DND-41 (cell line): ENCODE data around the gene MAP3K15.
"Not testable (repeated sequence)": the region's sequence is repeated elsewhere in the genome, so short reads cannot be mapped to it uniquely, and the experiment has no call there.

Experiments
- ATAC-seq: fragments of 200-7000 bp; cut with Tn5 transposase; 3 replicates; pipeline ENCODE4 v1.9.1; 2021; ENCODE audit warnings: low read depth; ENCODE audit not compliant: insufficient read depth
- DNase-seq: peaks from one replicate; pipeline ENCODE4 v3.0.0-alpha.2; 2020
- H2AFZ ChIP-seq: 2 replicates; pipeline ENCODE4 v1.6.0; 2012; ENCODE audit warnings: low read depth, low read length
- H3K27ac ChIP-seq: 2 replicates; pipeline ENCODE4 v1.5.1; 2012; ENCODE audit warnings: low read length, inconsistent platforms
- H3K27me3 ChIP-seq: fragments of 200-600 bp; sonication (generic); 2 replicates; pipeline ENCODE4 v1.6.0; 2012; ENCODE audit warnings: low read length, mild to moderate bottlenecking, inconsistent platforms; ENCODE audit not compliant: insufficient read depth, poor library complexity
- H3K36me3 ChIP-seq: 2 replicates; pipeline ENCODE4 v1.5.1; 2012; ENCODE audit warnings: low read length, inconsistent platforms; ENCODE audit not compliant: insufficient read depth
- H3K4me1 ChIP-seq: 2 replicates; pipeline ENCODE4 v1.5.1; 2012; ENCODE audit warnings: mild to moderate bottlenecking, low read length; ENCODE audit not compliant: insufficient read depth
- H3K4me2 ChIP-seq: 2 replicates; pipeline ENCODE4 v1.6.0; 2012; ENCODE audit warnings: mild to moderate bottlenecking, moderate library complexity, low read length, inconsistent platforms; ENCODE audit not compliant: insufficient read depth
- H3K4me3 ChIP-seq, 2 experiments: fragments of 200-600 bp in 1 of 2; shearing (Covaris generic) in 1 of 2; 2 replicates each; pipeline ENCODE4 v1.5.1; 2012 to 2016; ENCODE audit warnings: inconsistent platforms in 2 of 2, low read length in 2 of 2, mild to moderate bottlenecking in 2 of 2, low read depth in 1 of 2, moderate library complexity in 1 of 2
- H3K79me2 ChIP-seq: 2 replicates; pipeline ENCODE4 v1.6.0; 2012; ENCODE audit warnings: low read length, inconsistent platforms; ENCODE audit not compliant: insufficient read depth
- H3K9ac ChIP-seq: 2 replicates; pipeline ENCODE4 v1.6.0; 2012; ENCODE audit warnings: low read depth, mild to moderate bottlenecking, inconsistent platforms, low read length, moderate library complexity
- H3K9me3 ChIP-seq: 2 replicates; pipeline ENCODE4 v1.5.1; 2012; ENCODE audit warnings: low read length, moderate library complexity, mild to moderate bottlenecking, inconsistent platforms; ENCODE audit not compliant: insufficient read depth, severe bottlenecking
- H4K20me1 ChIP-seq: 2 replicates; pipeline ENCODE4 v1.6.0; 2012; ENCODE audit warnings: low read length; ENCODE audit not compliant: insufficient read depth
- CTCF ChIP-seq: IDR thresholded peaks from 2 replicates; pipeline ENCODE4 v1.5.1; 2012; ENCODE audit warnings: borderline replicate concordance, low read length, moderate library complexity, mild to moderate bottlenecking; ENCODE audit not compliant: poor library complexity, severe bottlenecking; ENCODE audit errors: extremely low read depth
- EZH2 ChIP-seq: IDR thresholded peaks from 3 replicates; pipeline ENCODE4 v1.6.1; 2012; ENCODE audit warnings: borderline replicate concordance, low read depth, mild to moderate bottlenecking, moderate library complexity, low read length, inconsistent platforms; ENCODE audit not compliant: severe bottlenecking

The MAP3K15 gene

GRCh38 chrX:19446397-19446796, 68.9 kb downstream of the MAP3K15 start:
- TF ChIP-seq CTCF (no peak), EZH2 (no peak)

GRCh38 chrX:19445772-19446171, 69.5 kb downstream of the MAP3K15 start:
- DNase-seq, H3K4me2 ChIP-seq, H4K20me1 ChIP-seq, H3K79me2 ChIP-seq, H3K36me3 ChIP-seq, H3K27me3 ChIP-seq, H3K4me3 ChIP-seq, H3K27ac ChIP-seq, H3K9ac ChIP-seq, H2AFZ ChIP-seq, H3K9me3 ChIP-seq, H3K4me1 ChIP-seq, ATAC-seq: not testable (repeated sequence)

More at GRCh38 chrX:19446397-19446796, 68.9 kb downstream of the MAP3K15 start:
- Histone ChIP-seq H3K4me3 (no peak overlapping the region), H3K27me3 (no peaks in the 10 kb centered on the region), H3K4me2 (no peak overlapping the region), H3K79me2 (no peaks in the 10 kb centered on the region), H3K36me3 (no peaks in the 10 kb centered on the region), H3K27ac (no peak overlapping the region), H4K20me1 (no peaks in the 10 kb centered on the region), H3K4me1 (no peaks in the 10 kb centered on the region), H3K9me3 (no peaks in the 10 kb centered on the region), H2AFZ (no peak overlapping the region), H3K9ac (no peak overlapping the region)
- DNase-seq (no peak), ATAC-seq (no peak)

GRCh38 chrX:19443869-19444526, 71.3 kb downstream of the MAP3K15 start:
- no peak for DNase-seq
- TF ChIP-seq EZH2 = no peak
- no peak for TF ChIP-seq CTCF

GRCh38 chrX:19440713-19441112, 74.6 kb downstream of the MAP3K15 start:
- no peak overlapping the region for H2AFZ ChIP-seq
- TF ChIP-seq EZH2 (no peak), CTCF (no peak)
- H3K4me1 ChIP-seq = no peaks in the 10 kb centered on the region
- no peak overlapping the region for H3K4me3 ChIP-seq
- H3K36me3 ChIP-seq = no peaks in the 10 kb centered on the region
- H3K9me3 ChIP-seq = no peaks in the 10 kb centered on the region
- no peak for ATAC-seq
- no peak for DNase-seq
- H3K79me2 ChIP-seq = no peaks in the 10 kb centered on the region
- H3K9ac ChIP-seq = no peak overlapping the region
- H3K4me2 ChIP-seq = no peak overlapping the region
- no peaks in the 10 kb centered on the region for H3K27me3 ChIP-seq
- H3K27ac ChIP-seq = no peak overlapping the region
- H4K20me1 ChIP-seq = no peaks in the 10 kb centered on the region

More at GRCh38 chrX:19443869-19444526, 71.3 kb downstream of the MAP3K15 start:
- H2AFZ ChIP-seq = no peak overlapping the region
- no peak overlapping the region for H3K9ac ChIP-seq
- H3K36me3 ChIP-seq = no peaks in the 10 kb centered on the region
- H3K9me3 ChIP-seq = no peaks in the 10 kb centered on the region
- no peak for ATAC-seq
- no peaks in the 10 kb centered on the region for H3K79me2 ChIP-seq
- H3K4me3 ChIP-seq = no peak overlapping the region
- H4K20me1 ChIP-seq = no peaks in the 10 kb centered on the region
- no peak overlapping the region for H3K27ac ChIP-seq
- H3K27me3 ChIP-seq = no peaks in the 10 kb centered on the region
- no peak overlapping the region for H3K4me2 ChIP-seq
- no peaks in the 10 kb centered on the region for H3K4me1 ChIP-seq

- not testable (repeated sequence) for H3K27me3 ChIP-seq, H3K9ac ChIP-seq, ATAC-seq, H3K79me2 ChIP-seq, H3K9me3 ChIP-seq, H3K36me3 ChIP-seq, H3K27ac ChIP-seq, H2AFZ ChIP-seq, DNase-seq, H3K4me2 ChIP-seq, H4K20me1 ChIP-seq, H3K4me3 ChIP-seq, H3K4me1 ChIP-seq
Measured at GRCh38 chrX:19422661-19423060, 92.6 kb downstream of the MAP3K15 start.
